BLaER1 (cell line): ENCODE results near the gene CBX1.

Source experiments
- H3K27ac ChIP-seq: shearing (Covaris generic); formaldehyde crosslinking; 2 replicates; pipeline ENCODE4 v1.8.1; 2022
- H3K27me3 ChIP-seq: shearing (Covaris generic); formaldehyde crosslinking; 2 replicates; pipeline ENCODE4 v1.8.1; 2022
- H3K36me3 ChIP-seq: shearing (Covaris generic); formaldehyde crosslinking; 2 replicates; pipeline ENCODE4 v1.8.1; 2022
- H3K4me1 ChIP-seq: shearing (Covaris generic); formaldehyde crosslinking; 2 replicates; pipeline ENCODE4 v1.8.1; 2022
- H3K4me2 ChIP-seq: shearing (Covaris generic); formaldehyde crosslinking; 2 replicates; pipeline ENCODE4 v1.8.1; 2022
- H3K4me3 ChIP-seq: shearing (Covaris generic); formaldehyde crosslinking; 2 replicates; pipeline ENCODE4 v1.8.1; 2022
- H3K9ac ChIP-seq: shearing (Covaris generic); formaldehyde crosslinking; 2 replicates; pipeline ENCODE4 v1.8.1; 2022
- H3K9me3 ChIP-seq: shearing (Covaris generic); formaldehyde crosslinking; 2 replicates; pipeline ENCODE4 v1.8.1; 2022
- H4K20me1 ChIP-seq: shearing (Covaris generic); formaldehyde crosslinking; 2 replicates; pipeline ENCODE4 v1.8.1; 2022
- Cebpa-rat ChIP-seq: shearing (Covaris generic); IDR thresholded peaks from 2 replicates; pipeline ENCODE4 v1.8.1; 2022

The CBX1 gene

DNA sequence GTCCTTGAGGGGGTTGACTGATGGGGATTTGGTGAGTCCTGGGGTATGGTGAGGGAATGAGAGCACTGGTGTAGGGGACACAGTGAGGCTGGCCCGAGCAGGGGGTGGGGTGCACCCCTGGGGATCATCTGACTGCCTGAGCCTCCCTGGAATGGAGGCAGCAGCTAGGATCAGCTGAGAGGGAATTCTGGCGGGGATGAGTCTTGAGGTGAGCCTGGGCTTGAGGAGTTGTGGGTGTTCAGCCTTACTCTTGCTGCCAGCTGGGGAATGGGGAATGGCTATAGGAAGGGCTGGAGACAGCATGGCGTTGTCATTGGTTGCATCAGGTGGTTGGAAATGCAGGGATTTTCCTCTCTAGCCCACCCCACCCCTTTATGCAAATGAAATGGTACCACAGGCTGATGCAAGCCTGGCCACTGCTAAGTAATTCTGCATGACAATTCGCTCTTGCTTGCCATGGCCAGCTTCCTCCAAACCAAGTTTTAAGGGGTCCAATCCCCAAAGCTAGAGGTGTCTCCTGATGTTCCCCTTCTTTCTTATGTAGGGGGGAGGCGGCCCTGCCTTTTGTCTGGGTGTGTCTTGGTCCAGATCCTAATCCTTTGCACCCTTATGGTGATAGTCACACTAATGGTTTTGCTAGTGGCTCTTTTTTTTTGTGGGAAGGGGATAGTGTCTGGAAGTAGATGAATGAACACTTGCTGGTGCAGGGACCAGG is 45.6 kb downstream of the CBX1 start:
- H4K20me1 ChIP-seq, result peaks cover 96% of the 10 kb centered on the region
- no peak for TF ChIP-seq Cebpa-rat
- H3K4me2 ChIP-seq, result peak overlapping the region; percentile 45
- H3K36me3 ChIP-seq, result peaks cover 96% of the 10 kb centered on the region
- H3K27me3 ChIP-seq, result no peaks in the 10 kb centered on the region
- H3K9ac ChIP-seq, result no peak overlapping the region
- peaks cover 52% of the 10 kb centered on the region for H3K4me1 ChIP-seq
- no peaks in the 10 kb centered on the region for H3K9me3 ChIP-seq
- peak overlapping the region; percentile 48; the same call in 1 of the 2 replicates for H3K27ac ChIP-seq
- no peak overlapping the region for H3K4me3 ChIP-seq

DNA sequence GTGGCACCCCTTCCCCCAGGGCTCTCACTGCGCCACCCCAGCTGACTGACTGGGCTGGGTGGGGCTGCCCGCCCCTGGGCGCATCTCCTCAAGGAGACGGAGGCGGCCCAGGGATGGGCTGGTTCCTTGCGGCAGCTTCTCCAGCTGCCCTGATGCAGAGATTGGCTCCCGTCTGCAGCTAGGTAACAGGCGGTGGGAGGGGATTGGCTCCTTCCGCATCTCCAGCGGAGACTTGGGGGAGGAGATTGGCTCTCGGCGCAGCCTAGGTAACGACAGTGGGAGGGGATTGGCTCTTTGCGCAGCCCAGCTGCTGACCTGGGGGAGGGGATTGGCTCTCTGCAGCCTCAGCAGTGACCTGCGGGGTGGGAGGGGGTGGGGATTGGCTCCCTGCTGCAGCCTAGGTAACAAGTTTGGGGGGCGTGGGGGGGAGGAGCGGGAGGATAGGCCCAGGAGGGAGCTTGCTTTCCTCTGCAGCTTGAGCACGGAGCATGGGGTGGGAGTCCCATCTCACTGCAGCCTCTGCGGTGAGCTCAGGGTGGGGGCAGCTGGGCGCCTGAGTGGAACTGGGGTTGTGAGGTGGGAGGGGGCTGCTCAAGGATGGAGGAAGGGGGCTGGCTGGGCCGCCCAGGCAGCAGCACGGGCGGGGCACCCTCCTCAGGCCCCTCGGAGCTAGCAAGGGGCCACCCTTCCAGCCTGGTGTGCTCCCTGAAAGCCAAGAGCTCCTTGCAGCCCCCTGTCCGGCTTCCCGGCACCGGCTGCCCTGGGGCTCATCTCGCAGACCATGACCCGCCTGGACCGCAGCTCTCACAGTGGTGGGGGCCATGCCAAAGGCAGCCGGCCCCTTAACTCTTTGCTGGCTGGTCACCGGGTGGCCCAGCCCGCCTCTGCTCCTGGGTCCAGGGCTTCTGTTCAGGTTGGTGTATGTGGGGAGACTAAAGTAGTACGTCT is 46.8 kb downstream of the CBX1 start:
- Histone ChIP-seq H3K9ac (peak overlapping the region; percentile 45), H3K4me1 (peaks cover 63% of the 10 kb centered on the region), H3K36me3 (peaks cover 93% of the 10 kb centered on the region), H4K20me1 (peaks cover 99% of the 10 kb centered on the region), H3K4me2 (peak overlapping the region; percentile 94; the same call in 1 of the 2 replicates), H3K27ac (peak overlapping the region; percentile 48; the same call in 1 of the 2 replicates), H3K27me3 (no peaks in the 10 kb centered on the region), H3K4me3 (no peak overlapping the region), H3K9me3 (no peaks in the 10 kb centered on the region)
- no peak for TF ChIP-seq Cebpa-rat

DNA sequence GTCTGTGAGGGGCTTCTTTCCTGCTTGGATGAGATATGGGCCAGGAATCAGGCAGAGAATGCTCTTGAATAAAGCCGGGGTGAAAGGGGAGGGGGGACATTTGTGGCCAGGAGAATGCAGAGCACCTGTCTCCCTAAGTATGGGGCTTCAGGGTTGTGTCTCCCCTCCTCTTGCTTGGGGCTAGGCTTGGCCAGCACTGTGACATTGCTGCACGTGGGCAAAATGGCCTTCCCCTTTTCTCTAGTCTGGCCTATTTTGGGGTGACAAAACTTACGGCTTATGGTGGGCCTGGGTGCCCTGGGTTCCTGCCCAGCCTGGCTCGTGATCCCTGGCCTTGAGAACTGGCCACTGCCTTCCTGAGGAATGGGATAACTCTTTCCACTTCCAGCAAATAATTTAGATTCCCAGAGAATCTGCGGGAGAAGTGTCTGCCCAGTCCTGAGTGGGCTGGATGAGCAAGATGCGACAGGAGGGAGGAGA is 47.5 kb downstream of the CBX1 start:
- Histone ChIP-seq H3K27me3 (no peaks in the 10 kb centered on the region), H3K27ac (peak overlapping the region; percentile 30; the same call in 1 of the 2 replicates), H4K20me1 (peaks cover 99% of the 10 kb centered on the region), H3K4me3 (no peak overlapping the region), H3K4me2 (peak overlapping the region; percentile 94), H3K9me3 (no peaks in the 10 kb centered on the region), H3K9ac (peak overlapping the region; percentile 45), H3K4me1 (peaks cover 69% of the 10 kb centered on the region), H3K36me3 (peaks cover 85% of the 10 kb centered on the region)
- no peak for TF ChIP-seq Cebpa-rat

DNA sequence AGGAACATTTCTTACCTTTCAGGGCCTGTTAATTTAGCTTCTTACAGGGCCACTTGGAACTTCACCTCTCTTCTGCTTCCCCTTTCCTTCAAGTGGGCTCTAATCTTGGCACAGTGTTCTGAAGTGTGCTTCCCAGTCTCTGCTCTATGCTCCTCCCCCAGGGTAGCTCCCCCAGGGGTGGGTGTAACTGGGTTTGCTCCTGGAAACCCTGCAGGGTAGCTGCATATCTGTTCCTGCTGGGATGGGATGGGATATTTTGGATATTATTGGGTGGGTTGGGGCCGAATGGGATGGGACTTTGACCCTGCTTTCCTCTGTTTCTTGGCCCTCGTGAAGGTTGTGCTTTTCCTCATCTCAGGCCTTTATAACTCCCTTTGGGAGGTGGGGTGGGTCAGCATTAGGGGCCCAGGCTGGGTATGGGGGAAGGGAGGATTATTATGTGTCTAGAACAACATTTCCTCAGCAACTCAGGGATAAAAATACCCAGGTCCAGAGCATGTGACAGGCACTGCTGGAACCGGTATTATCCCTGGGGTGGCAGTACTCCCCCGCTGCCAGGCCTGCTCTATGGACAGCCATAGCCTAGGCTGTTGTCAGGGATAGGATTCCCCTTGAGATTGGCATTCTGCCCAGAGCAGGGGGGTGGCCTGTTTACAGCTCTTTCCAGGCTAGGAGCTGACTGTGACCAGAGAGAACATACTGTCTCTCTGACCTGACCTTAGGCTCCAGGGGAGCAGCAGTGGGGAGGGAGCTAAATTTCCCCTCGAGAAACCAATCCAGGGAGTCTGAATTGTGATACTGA is 48.1 kb downstream of the CBX1 start:
- H3K4me3 ChIP-seq, result no peak overlapping the region

DNA sequence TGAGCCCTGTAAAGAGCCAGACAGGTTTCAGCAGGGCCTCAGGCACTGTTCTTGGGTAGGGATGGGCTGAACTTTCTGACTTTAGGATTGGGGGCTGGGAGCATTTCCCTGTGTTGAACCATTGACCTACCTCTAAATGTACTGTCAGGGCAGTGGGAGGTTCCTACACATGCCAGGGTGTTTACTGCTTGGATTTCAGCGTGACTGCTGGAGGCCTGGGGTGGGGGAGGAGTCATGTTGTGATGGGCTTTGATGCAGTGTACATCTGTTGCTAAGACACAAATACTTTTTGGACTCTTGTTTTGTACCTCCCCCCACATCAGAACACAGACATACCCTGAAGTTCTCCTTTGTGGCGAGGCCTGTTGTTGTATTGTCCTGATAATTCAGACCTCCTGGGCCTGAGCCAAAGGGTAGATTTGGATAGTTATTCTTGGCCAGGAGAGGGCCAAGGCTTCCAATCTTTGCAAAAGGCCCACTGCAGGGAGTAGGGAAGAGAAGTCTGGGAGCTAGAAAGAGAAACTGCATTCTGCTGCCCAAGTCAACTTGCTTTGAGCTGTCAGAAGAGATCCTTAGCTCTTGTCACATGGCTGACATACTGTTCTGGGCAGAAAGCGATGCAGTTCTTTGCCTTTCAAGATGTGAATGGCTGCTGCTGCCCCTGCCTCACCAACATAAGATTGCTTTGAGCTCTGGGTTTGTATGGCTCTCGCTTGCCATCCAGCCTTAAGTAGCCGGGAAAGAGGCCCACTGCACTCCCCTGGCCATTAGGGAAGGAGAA is 49.4 kb downstream of the CBX1 start:
- Histone ChIP-seq H3K9me3 (no peaks in the 10 kb centered on the region), H3K9ac (peak overlapping the region; percentile 91), H3K36me3 (peaks cover 66% of the 10 kb centered on the region), H3K27ac (no peak overlapping the region), H3K27me3 (no peaks in the 10 kb centered on the region), H3K4me3 (no peak overlapping the region), H4K20me1 (peaks cover 82% of the 10 kb centered on the region), H3K4me2 (peak overlapping the region; percentile 94), H3K4me1 (peaks cover 74% of the 10 kb centered on the region)
- TF ChIP-seq Cebpa-rat, result no peak

More for the DNA sequence above, 48.1 kb downstream of the CBX1 start:
- Histone ChIP-seq H3K4me2 (peak overlapping the region; percentile 94), H3K4me1 (peaks cover 69% of the 10 kb centered on the region), H3K9me3 (no peaks in the 10 kb centered on the region), H3K27me3 (no peaks in the 10 kb centered on the region), H3K27ac (peak overlapping the region; percentile 30; the same call in 1 of the 2 replicates), H3K36me3 (peaks cover 79% of the 10 kb centered on the region), H3K9ac (peak overlapping the region; percentile 91), H4K20me1 (peaks cover 95% of the 10 kb centered on the region)
- TF ChIP-seq Cebpa-rat, result no peak

DNA sequence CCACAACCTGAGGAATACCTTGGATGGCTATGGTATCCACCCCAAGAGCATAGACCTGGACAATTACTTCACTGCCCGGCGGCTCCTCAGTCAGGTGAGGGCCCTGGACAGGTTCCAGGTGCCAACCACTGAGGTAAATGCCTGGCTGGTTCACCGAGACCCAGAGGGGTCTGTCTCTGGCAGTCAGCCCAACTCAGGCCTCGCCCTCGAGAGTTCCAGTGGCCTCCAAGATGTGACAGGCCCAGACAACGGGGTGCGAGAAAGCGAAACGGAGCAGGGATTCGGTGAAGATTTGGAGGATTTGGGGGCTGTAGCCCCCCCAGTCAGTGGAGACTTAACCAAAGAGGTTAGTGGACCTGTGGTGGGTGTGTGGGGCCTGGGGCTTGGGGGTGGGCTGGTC is 50.0 kb downstream of the CBX1 start:
- no peak for TF ChIP-seq Cebpa-rat
- no peaks in the 10 kb centered on the region for H3K27me3 ChIP-seq
- H3K4me3 ChIP-seq, result no peak overlapping the region
- H3K27ac ChIP-seq, result no peak overlapping the region
- peaks cover 76% of the 10 kb centered on the region for H4K20me1 ChIP-seq
- H3K4me2 ChIP-seq, result peak overlapping the region; percentile 94
- H3K4me1 ChIP-seq, result peaks cover 80% of the 10 kb centered on the region
- peaks cover 60% of the 10 kb centered on the region for H3K36me3 ChIP-seq
- no peaks in the 10 kb centered on the region for H3K9me3 ChIP-seq
- H3K9ac ChIP-seq, result 0 out of 2 replicates have a peak overlapping the region, but pooled peaks have one; percentile 91

DNA sequence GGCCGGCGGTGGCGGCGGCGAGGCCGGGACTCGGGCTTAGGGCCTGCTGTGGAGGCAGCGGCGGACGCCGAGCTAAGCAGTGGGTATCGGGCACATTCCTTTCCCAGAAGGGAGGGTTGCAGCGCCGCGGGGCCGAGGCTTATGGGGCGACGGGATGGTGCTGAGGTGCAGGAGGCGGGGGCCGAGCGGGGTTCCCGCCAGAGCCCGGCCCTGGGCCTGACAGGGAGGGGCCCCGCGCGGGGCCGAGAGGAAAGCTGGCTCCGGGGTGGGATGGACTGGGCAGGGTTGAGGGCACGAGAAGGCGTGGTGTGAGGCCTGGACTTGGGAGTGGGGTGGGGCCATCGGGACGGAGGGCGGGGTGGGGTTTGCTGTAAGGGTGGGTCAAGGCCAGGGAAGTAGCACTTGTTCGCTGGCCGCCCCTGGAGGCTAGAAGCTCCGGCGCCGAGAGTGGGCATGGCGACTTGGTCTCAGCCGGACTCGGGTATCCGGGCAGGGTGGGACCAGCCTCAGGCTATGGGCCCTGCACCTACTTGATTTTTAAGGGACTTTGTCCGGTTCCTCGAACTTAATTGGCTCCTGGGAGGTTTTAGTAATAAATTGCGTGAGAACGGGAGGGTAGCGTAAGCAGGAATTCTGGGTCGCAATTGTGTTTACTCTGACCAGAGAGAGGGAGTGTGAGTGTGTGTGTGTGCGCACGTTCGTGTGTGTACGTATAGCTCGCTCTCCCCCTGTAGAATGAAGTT is 52.7 kb downstream of the CBX1 start:
- H3K4me1 ChIP-seq, result peaks cover 65% of the 10 kb centered on the region
- H3K4me3 ChIP-seq, result peak overlapping the region; percentile 89
- TF ChIP-seq Cebpa-rat, result no peak
- H4K20me1 ChIP-seq, result peaks cover 50% of the 10 kb centered on the region
- peak overlapping the region; percentile 88 for H3K27ac ChIP-seq
- no peaks in the 10 kb centered on the region for H3K9me3 ChIP-seq
- no peaks in the 10 kb centered on the region for H3K27me3 ChIP-seq
- peaks cover 36% of the 10 kb centered on the region for H3K36me3 ChIP-seq
- H3K9ac ChIP-seq, result peak overlapping the region; percentile 91
- H3K4me2 ChIP-seq, result peak overlapping the region; percentile 94

DNA sequence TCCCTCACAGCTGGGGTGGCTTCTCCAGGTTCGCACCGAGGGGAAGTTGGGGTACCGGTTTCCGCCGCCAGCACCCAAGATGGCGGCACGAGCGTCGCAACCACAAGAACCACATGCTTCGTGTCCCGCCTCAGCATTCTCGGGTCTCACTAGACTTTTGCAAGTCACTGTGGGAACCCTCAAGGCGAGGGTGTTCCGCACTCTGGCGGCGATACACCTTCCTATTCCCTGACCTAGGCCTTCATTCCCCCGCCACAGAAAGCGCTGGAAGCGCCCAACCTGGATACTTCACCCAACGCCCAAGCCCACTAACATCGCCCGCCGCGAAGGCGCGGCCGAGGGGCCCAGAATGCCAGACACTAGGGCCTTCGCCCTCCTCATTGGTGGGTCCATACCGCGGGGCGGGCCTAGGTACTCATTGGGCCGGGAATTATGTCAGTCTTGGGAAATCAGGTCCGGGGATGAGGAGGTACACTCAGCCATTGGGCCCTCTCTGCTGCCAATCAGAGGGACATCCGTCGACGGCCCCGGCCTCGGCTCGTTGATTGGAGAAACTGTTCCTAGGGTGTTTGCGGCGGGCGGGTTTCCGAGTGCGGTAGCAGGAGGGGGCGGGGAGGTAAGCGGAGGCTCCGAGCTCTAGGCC is 53.4 kb downstream of the CBX1 start, which contains the start of gene NFE2L1:
NFE2L1 (plus strand) TSS at position 619 of the 643 bp plus-strand sequence. CDS start 2,760 bp downstream, outside the sequence.
- peak within 1 kb of the TSS; percentile 91 for H3K9ac ChIP-seq
- peak within 1 kb of the TSS; percentile 89 for H3K27ac ChIP-seq
- peaks cover 43% of the 10 kb centered on the region for H4K20me1 ChIP-seq
- H3K36me3 ChIP-seq, result peaks cover 29% of the 10 kb centered on the region
- peak within 1 kb of the TSS; percentile 94 for H3K4me2 ChIP-seq
- no peak for TF ChIP-seq Cebpa-rat
- H3K4me3 ChIP-seq, result peak within 1 kb of the TSS; percentile 89
- H3K27me3 ChIP-seq, result no peaks in the 10 kb centered on the region
- no peaks in the 10 kb centered on the region for H3K9me3 ChIP-seq
- H3K4me1 ChIP-seq, result peaks cover 65% of the 10 kb centered on the region
